WTC11 (cell line): ENCODE data around the gene TMEM18. TPM values are rescaled to one million over a fixed set of nuclear protein-coding genes. Genes with fewer than 3 reads are reported as not detected.
A peak's percentile ranks its signal among the peaks of the same experiment; 100 is the strongest.

Experiments used
- ATAC-seq: fragments of 200-7000 bp; cut with Tn5 transposase; 2 replicates; pipeline ENCODE4 v1.10.0; 2021; ENCODE audit warnings: mild to moderate bottlenecking, moderate library complexity
- CTCF ChIA-PET: fragments of 300-600 bp; sonication (Branson Sonifier 250); formaldehyde crosslinking; loops from one replicate; lab custom pipeline; 2021; ENCODE audit warnings: antibody characterized with exemption; lab: Charles Lee
- POLR2A ChIA-PET: fragments of 350-600 bp; sonication (Branson Sonifier 250); formaldehyde crosslinking; loops from one replicate; lab custom pipeline; 2021; ENCODE audit warnings: antibody characterized with exemption; lab: Charles Lee
- DNase-seq: peaks from one replicate; pipeline ENCODE4 v3.0.0; 2021; ENCODE audit warnings: low spot score
- H3K27ac Mint-ChIP-seq: 2 replicates; pipeline ENCODE4 v1.8.0; 2021; ENCODE audit warnings: mixed read lengths
- H3K27me3 Mint-ChIP-seq: 2 replicates; pipeline ENCODE4 v1.8.0; 2021; ENCODE audit warnings: low read depth, mild to moderate bottlenecking, moderate library complexity, mixed read lengths
- H3K36me3 Mint-ChIP-seq: 2 replicates; pipeline ENCODE4 v1.8.0; 2021; ENCODE audit warnings: mixed read lengths
- H3K4me1 Mint-ChIP-seq: 2 replicates; pipeline ENCODE4 v1.8.0; 2022; ENCODE audit warnings: mixed read lengths
- H3K4me3 Mint-ChIP-seq: 2 replicates; pipeline ENCODE4 v1.8.0; 2021; ENCODE audit warnings: mild to moderate bottlenecking, moderate library complexity, mixed read lengths
- H3K9me3 Mint-ChIP-seq: 2 replicates; pipeline ENCODE4 v1.8.0; 2021; ENCODE audit warnings: mixed read lengths
- EMX1 ChIP-seq: fragments of 250-450 bp; sonication (Bioruptor Pico); IDR thresholded peaks from 2 replicates; pipeline ENCODE4 v1.8.0; 2021; ENCODE audit warnings: mild to moderate bottlenecking
- NFYB ChIP-seq: sonication (generic); formaldehyde crosslinking; conservative IDR thresholded peaks from 2 replicates; pipeline ENCODE4 v1.8.0; 2022; ENCODE audit warnings: low read depth, missing genetic modification reagents
- OVOL2 ChIP-seq: fragments of 250-450 bp; sonication (Bioruptor Pico); IDR thresholded peaks from 2 replicates; pipeline ENCODE4 v1.9.0; 2021; ENCODE audit warnings: mild to moderate bottlenecking, borderline replicate concordance
- RELA ChIP-seq: sonication (generic); formaldehyde crosslinking; IDR thresholded peaks from 2 replicates; pipeline ENCODE4 v1.8.1; 2022; ENCODE audit warnings: missing genetic modification reagents, mild to moderate bottlenecking, borderline replicate concordance
- SOX15 ChIP-seq: fragments of 250-450 bp; sonication (Bioruptor Pico); IDR thresholded peaks from 2 replicates; pipeline ENCODE4 v1.9.0; 2021; ENCODE audit warnings: mild to moderate bottlenecking
- ZNF219 ChIP-seq: sonication (generic); formaldehyde crosslinking; IDR thresholded peaks from 2 replicates; pipeline ENCODE4 v1.8.0; 2023; ENCODE audit warnings: missing genetic modification reagents, mild to moderate bottlenecking, borderline replicate concordance
- ZNF232 ChIP-seq: sonication (generic); formaldehyde crosslinking; IDR thresholded peaks from 2 replicates; pipeline ENCODE4 v1.8.0; 2022; ENCODE audit warnings: mild to moderate bottlenecking, missing genetic modification reagents
- ZNF317 ChIP-seq: sonication (generic); formaldehyde crosslinking; IDR thresholded peaks from 2 replicates; pipeline ENCODE4 v1.8.1; 2023; ENCODE audit warnings: low read depth, mild to moderate bottlenecking, moderate library complexity, missing genetic modification reagents, borderline replicate concordance
- total RNA-seq: library from RNA; stranded (reverse); gene quantifications from 3 replicates; pipeline ENCODE4 v1.2.3, GENCODE V29; 2021
- TF ChIP-seq, protein P1 (sequence below): sonication (generic); formaldehyde crosslinking; IDR thresholded peaks from 2 replicates; pipeline ENCODE4 v1.8.0; 2022; ENCODE audit warnings: mild to moderate bottlenecking, missing genetic modification reagents
- TF ChIP-seq, protein P2 (sequence below): sonication (generic); formaldehyde crosslinking; IDR thresholded peaks from 2 replicates; pipeline ENCODE4 v1.8.1; 2023; ENCODE audit warnings: mild to moderate bottlenecking, missing genetic modification reagents
- TF ChIP-seq, protein P3 (sequence below): fragments of 250-450 bp; sonication (Bioruptor Pico); IDR thresholded peaks from 2 replicates; pipeline ENCODE4 v1.9.0; 2021; ENCODE audit warnings: mild to moderate bottlenecking
- TF ChIP-seq, protein P4 (sequence below): sonication (generic); formaldehyde crosslinking; IDR thresholded peaks from 2 replicates; pipeline ENCODE4 v1.8.1; 2022; ENCODE audit warnings: low read depth, missing genetic modification reagents, borderline replicate concordance
- TF ChIP-seq, protein P5 (sequence below): sonication (generic); formaldehyde crosslinking; IDR thresholded peaks from 2 replicates; pipeline ENCODE4 v1.8.1; 2023; ENCODE audit warnings: mild to moderate bottlenecking, missing genetic modification reagents
- TF ChIP-seq, protein P6 (sequence below): sonication (generic); formaldehyde crosslinking; IDR thresholded peaks from 2 replicates; pipeline ENCODE4 v1.8.0; 2022; ENCODE audit warnings: mild to moderate bottlenecking, missing genetic modification reagents
- TF ChIP-seq, protein P7 (sequence below): fragments of 250-450 bp; sonication (Bioruptor Pico); IDR thresholded peaks from 2 replicates; pipeline ENCODE4 v1.8.0; 2021; ENCODE audit warnings: mild to moderate bottlenecking
- TF ChIP-seq, protein P8 (sequence below): fragments of 250-450 bp; sonication (Bioruptor Pico); IDR thresholded peaks from 2 replicates; pipeline ENCODE4 v1.9.0; 2021; ENCODE audit warnings: mild to moderate bottlenecking, borderline replicate concordance

Gene TMEM18
- total RNA-seq, 1 experiment from 2014 or later, result 24.0 TPM

DNA sequence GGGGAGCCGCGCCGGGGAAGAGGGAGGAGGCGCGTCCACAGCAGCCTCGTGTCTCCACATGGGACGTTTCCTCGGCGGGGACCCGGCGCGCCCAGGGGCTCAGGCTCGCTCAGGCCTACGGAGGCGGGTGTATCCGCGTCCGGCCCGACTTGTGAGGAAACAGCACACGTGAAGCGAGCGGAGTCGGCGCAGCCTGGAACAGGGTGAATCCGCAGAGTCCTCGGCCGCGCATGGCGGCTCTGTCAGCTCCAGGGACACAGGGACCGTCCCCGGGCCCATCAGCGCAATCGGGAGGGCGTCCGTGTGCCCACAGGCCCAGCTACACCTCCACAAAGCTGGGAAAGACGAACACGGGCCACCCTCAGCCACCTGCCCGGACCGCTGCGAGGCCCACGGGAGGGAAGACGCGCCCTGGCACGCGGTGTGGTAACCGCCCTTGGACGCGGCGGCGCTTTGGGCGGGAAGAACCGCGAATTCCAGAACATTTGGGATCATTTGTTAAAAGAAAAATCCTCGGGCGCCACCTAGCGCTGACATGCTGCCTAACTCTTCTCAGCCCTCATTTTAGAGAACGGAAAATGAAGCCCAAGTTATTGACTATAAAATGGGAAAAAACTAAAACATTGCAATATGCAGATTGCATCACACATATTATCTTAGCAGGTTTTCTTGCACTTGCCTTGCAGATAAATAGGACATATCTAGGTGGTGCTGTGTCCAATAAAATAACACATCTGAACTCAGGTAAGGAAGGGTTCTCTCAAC, 40.4 kb downstream of the TMEM18 start (continued):
- TF ChIP-seq, protein P1, sequence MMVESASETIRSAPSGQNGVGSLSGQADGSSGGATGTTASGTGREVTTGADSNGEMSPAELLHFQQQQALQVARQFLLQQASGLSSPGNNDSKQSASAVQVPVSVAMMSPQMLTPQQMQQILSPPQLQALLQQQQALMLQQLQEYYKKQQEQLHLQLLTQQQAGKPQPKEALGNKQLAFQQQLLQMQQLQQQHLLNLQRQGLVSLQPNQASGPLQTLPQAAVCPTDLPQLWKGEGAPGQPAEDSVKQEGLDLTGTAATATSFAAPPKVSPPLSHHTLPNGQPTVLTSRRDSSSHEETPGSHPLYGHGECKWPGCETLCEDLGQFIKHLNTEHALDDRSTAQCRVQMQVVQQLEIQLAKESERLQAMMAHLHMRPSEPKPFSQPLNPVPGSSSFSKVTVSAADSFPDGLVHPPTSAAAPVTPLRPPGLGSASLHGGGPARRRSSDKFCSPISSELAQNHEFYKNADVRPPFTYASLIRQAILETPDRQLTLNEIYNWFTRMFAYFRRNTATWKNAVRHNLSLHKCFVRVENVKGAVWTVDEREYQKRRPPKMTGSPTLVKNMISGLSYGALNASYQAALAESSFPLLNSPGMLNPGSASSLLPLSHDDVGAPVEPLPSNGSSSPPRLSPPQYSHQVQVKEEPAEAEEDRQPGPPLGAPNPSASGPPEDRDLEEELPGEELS (CRISPR knock-in tag), result peak; percentile 99
- TF ChIP-seq, protein P2, sequence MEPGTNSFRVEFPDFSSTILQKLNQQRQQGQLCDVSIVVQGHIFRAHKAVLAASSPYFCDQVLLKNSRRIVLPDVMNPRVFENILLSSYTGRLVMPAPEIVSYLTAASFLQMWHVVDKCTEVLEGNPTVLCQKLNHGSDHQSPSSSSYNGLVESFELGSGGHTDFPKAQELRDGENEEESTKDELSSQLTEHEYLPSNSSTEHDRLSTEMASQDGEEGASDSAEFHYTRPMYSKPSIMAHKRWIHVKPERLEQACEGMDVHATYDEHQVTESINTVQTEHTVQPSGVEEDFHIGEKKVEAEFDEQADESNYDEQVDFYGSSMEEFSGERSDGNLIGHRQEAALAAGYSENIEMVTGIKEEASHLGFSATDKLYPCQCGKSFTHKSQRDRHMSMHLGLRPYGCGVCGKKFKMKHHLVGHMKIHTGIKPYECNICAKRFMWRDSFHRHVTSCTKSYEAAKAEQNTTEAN (CRISPR knock-in tag), result peak; percentile 97
- TF ChIP-seq ZNF219 (CRISPR knock-in tag) (peak; percentile 97), ZNF232 (CRISPR knock-in tag) (peak; percentile 99), SOX15 (CRISPR knock-in tag) (no peak), EMX1 (no peak), ZNF317 (peak; percentile 82)
- TF ChIP-seq, protein P3, sequence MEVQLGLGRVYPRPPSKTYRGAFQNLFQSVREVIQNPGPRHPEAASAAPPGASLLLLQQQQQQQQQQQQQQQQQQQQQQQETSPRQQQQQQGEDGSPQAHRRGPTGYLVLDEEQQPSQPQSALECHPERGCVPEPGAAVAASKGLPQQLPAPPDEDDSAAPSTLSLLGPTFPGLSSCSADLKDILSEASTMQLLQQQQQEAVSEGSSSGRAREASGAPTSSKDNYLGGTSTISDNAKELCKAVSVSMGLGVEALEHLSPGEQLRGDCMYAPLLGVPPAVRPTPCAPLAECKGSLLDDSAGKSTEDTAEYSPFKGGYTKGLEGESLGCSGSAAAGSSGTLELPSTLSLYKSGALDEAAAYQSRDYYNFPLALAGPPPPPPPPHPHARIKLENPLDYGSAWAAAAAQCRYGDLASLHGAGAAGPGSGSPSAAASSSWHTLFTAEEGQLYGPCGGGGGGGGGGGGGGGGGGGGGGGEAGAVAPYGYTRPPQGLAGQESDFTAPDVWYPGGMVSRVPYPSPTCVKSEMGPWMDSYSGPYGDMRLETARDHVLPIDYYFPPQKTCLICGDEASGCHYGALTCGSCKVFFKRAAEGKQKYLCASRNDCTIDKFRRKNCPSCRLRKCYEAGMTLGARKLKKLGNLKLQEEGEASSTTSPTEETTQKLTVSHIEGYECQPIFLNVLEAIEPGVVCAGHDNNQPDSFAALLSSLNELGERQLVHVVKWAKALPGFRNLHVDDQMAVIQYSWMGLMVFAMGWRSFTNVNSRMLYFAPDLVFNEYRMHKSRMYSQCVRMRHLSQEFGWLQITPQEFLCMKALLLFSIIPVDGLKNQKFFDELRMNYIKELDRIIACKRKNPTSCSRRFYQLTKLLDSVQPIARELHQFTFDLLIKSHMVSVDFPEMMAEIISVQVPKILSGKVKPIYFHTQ (CRISPR knock-in tag), result no peak
- TF ChIP-seq, protein P4, sequence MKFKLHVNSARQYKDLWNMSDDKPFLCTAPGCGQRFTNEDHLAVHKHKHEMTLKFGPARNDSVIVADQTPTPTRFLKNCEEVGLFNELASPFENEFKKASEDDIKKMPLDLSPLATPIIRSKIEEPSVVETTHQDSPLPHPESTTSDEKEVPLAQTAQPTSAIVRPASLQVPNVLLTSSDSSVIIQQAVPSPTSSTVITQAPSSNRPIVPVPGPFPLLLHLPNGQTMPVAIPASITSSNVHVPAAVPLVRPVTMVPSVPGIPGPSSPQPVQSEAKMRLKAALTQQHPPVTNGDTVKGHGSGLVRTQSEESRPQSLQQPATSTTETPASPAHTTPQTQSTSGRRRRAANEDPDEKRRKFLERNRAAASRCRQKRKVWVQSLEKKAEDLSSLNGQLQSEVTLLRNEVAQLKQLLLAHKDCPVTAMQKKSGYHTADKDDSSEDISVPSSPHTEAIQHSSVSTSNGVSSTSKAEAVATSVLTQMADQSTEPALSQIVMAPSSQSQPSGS (CRISPR knock-in tag), result peak; percentile 97

DNA sequence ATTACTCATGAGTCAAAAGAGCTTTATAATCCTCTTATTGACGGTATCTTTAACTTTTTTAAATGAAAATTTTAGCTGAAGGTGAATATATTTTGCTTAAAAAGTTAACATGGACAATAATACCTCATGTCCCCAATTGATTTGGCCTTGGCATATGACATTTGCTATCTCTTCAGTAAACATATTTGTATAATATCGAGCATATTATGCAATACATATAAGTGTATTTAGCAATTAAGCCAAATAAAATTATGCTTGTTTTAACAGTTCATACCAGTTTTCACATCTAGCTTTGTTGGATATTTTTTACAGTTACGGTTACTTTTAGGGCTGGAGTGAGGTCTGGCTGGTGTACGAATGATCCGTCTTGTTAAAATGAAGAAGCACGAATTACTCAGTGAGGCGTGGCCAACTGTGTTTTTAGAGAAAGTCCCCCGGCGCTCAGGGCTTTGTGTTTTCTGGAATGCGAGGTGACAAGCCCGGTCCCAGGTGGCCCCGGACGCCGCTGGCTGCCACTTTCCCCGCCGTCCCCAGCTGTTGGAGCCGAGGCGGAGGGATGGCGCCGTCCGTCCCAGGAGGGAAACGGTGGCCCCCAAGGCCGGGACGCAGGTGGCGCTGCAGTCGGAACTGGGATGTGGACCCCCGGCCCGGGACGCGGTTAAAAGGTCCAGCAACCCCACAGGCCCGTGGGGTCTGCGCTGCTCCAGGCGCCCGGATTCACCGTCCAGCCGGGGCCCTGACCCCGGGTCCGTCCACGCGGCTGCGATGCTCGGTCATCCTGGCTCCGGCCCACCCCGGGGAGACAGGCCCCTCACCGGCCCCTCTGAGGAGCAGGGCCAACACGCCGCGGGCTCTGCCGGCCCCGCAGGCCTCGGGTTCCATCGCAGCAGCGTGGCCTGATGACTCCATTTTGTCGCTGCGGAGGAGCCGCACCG, 41.3 kb downstream of the TMEM18 start:
- ChIA-PET POLR2A (interaction anchor here (1.2 kb wide), 1 partner anchor 165 kb away, joined by 3 read pairs; no protein-coding TSS in a partner anchor), CTCF (interaction anchor here (0.6 to 3.2 kb wide), 4 partner anchors 53 to 106 kb away, joined by 3 to 10 read pairs (median 5); no protein-coding TSS in a partner anchor)
- Mint-ChIP-seq H3K27ac (no peak overlapping the region), H3K36me3 (peaks cover 4% of the 10 kb centered on the region), H3K4me1 (peaks cover under 1% of the 10 kb centered on the region), H3K27me3 (peaks cover 27% of the 10 kb centered on the region), H3K9me3 (peaks cover 7% of the 10 kb centered on the region), H3K4me3 (no peak overlapping the region)
- ATAC-seq, result no peak
- no peak for DNase-seq
- no peak for TF ChIP-seq NFYB (CRISPR knock-in tag)
- TF ChIP-seq, protein P5, sequence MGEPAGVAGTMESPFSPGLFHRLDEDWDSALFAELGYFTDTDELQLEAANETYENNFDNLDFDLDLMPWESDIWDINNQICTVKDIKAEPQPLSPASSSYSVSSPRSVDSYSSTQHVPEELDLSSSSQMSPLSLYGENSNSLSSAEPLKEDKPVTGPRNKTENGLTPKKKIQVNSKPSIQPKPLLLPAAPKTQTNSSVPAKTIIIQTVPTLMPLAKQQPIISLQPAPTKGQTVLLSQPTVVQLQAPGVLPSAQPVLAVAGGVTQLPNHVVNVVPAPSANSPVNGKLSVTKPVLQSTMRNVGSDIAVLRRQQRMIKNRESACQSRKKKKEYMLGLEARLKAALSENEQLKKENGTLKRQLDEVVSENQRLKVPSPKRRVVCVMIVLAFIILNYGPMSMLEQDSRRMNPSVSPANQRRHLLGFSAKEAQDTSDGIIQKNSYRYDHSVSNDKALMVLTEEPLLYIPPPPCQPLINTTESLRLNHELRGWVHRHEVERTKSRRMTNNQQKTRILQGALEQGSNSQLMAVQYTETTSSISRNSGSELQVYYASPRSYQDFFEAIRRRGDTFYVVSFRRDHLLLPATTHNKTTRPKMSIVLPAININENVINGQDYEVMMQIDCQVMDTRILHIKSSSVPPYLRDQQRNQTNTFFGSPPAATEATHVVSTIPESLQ (CRISPR knock-in tag), result no peak
- TF ChIP-seq, protein P6, sequence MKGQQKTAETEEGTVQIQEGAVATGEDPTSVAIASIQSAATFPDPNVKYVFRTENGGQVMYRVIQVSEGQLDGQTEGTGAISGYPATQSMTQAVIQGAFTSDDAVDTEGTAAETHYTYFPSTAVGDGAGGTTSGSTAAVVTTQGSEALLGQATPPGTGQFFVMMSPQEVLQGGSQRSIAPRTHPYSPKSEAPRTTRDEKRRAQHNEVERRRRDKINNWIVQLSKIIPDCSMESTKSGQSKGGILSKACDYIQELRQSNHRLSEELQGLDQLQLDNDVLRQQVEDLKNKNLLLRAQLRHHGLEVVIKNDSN (CRISPR knock-in tag), result no peak
- no peak for TF ChIP-seq OVOL2 (CRISPR knock-in tag)
- TF ChIP-seq, protein P7, sequence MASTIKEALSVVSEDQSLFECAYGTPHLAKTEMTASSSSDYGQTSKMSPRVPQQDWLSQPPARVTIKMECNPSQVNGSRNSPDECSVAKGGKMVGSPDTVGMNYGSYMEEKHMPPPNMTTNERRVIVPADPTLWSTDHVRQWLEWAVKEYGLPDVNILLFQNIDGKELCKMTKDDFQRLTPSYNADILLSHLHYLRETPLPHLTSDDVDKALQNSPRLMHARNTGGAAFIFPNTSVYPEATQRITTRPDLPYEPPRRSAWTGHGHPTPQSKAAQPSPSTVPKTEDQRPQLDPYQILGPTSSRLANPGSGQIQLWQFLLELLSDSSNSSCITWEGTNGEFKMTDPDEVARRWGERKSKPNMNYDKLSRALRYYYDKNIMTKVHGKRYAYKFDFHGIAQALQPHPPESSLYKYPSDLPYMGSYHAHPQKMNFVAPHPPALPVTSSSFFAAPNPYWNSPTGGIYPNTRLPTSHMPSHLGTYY (CRISPR knock-in tag), result no peak
- TF ChIP-seq RELA (CRISPR knock-in tag), result no peak
- TF ChIP-seq, protein P8, sequence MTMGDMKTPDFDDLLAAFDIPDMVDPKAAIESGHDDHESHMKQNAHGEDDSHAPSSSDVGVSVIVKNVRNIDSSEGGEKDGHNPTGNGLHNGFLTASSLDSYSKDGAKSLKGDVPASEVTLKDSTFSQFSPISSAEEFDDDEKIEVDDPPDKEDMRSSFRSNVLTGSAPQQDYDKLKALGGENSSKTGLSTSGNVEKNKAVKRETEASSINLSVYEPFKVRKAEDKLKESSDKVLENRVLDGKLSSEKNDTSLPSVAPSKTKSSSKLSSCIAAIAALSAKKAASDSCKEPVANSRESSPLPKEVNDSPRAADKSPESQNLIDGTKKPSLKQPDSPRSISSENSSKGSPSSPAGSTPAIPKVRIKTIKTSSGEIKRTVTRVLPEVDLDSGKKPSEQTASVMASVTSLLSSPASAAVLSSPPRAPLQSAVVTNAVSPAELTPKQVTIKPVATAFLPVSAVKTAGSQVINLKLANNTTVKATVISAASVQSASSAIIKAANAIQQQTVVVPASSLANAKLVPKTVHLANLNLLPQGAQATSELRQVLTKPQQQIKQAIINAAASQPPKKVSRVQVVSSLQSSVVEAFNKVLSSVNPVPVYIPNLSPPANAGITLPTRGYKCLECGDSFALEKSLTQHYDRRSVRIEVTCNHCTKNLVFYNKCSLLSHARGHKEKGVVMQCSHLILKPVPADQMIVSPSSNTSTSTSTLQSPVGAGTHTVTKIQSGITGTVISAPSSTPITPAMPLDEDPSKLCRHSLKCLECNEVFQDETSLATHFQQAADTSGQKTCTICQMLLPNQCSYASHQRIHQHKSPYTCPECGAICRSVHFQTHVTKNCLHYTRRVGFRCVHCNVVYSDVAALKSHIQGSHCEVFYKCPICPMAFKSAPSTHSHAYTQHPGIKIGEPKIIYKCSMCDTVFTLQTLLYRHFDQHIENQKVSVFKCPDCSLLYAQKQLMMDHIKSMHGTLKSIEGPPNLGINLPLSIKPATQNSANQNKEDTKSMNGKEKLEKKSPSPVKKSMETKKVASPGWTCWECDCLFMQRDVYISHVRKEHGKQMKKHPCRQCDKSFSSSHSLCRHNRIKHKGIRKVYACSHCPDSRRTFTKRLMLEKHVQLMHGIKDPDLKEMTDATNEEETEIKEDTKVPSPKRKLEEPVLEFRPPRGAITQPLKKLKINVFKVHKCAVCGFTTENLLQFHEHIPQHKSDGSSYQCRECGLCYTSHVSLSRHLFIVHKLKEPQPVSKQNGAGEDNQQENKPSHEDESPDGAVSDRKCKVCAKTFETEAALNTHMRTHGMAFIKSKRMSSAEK (CRISPR knock-in tag), result no peak
- no peak for TF ChIP-seq ZNF232 (CRISPR knock-in tag)
